Cardiac septum (tissue), 1 donor: ENCODE measurements around the gene ASB4. TPM values are rescaled to one million over a fixed set of nuclear protein-coding genes. Genes with fewer than 3 reads are reported as not detected.
"Not testable (repeated sequence)": the region's sequence is repeated elsewhere in the genome, so short reads cannot be mapped to it uniquely, and the experiment has no call there.

ENCODE experiments used
- DNase-seq: peaks from one replicate; pipeline ENCODE4 v3.0.0-alpha.2; 2020; ENCODE audit warnings: low spot score
- intact Hi-C: fragments of 100-400 bp; cut with DNase I; formaldehyde crosslinking; loops from one replicate; pipeline ENCODE4 v1.14.0; 2022
- total RNA-seq: library from RNA; stranded (reverse); fragmentation: NEBNext Ultra II Directional; extraction: Animal tissue kit (Norgen Biotek cat#: 25700); gene quantifications from one replicate; pipeline ENCODE4 v1.2.1, GENCODE V29; 2021
- donor health status: DM: no; HTN: no; CAD: no.

The ASB4 gene
- total RNA-seq, 1 donor from 2014 or later = 1.2 TPM

DNA sequence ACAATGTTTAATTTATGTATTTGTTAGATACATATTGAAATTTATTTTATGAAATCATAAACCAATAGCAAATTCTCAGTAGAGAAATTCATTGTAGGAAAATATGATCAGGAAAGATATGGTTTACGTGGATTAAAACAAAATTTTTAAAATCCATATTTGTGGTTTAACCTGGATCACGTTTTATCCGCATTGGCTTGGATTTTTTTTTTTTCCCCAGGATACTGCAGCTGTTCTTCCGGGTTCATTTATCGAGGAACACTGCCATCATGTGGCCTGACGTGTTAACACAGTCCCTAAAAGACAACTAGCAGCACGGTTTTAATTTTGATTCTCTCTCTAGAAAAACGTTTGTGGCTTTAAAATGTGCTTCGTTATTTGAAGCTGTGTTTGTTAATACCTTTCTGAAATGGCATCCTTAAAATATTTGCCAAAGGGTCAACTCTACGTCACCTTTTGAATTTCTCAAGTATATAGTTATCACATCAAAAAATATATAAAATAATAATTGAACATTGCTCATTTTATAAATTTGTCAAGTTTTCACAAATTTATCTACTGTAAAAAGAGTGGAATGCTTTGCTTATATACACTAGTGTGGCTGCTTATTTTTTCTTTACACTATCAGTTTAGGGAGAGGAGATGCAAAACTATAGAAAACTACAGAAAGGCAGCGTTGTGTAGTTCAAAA is 8.7 kb upstream of the ASB4 start:
- intact Hi-C loops = loop anchor here (5.0 kb wide), 1 partner anchor 1030 kb away; no protein-coding TSS in a partner anchor
- no peak for DNase-seq

DNA sequence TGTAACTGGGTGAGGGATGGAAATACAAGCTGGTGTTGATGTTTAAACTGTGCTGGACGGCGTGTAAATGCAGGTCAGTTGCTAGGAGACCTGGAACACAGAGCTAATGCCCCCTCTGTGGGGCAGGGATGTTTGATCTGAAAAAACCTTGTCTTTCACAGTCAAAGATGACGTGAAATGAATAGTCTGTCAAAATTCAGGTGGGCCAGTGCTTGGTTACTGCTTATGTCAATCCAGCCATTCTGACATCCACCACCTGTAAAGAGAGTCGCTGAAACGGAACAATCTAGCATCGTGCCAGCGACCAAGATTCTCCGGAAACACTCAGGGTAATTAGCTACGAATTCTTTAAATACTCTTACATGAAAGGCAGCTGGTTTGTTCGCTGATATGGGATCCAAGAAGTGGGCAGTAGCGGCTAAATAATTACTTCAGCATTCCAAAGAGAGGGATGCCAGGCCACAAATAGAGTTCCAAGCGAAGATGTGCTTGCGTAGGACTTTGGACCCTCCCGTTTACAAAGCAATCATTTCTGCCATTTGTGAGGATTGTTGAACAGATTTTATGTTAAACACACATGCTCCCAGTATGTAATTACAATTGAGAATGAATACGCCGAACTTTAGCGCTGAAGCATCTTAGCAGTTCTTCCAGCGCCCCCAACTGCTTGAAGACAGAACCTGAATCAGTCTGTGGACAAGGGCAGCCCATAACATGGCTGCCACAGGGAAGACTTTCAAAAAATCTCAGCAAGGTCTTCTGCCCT is 7.3 kb upstream of the ASB4 start:
- intact Hi-C loops = loop anchor here (5.0 kb wide), 1 partner anchor 1031 kb away; no protein-coding TSS in a partner anchor
- no peak for DNase-seq

GRCh38 chr7:95479992-95480624 is 5.6 kb upstream of the ASB4 start:
- no peak for DNase-seq
- intact Hi-C loops = loop anchor here (5.0 kb wide), 1 partner anchor 1033 kb away; no protein-coding TSS in a partner anchor

GRCh38 chr7:95481271-95482165 is 4.2 kb upstream of the ASB4 start:
- intact Hi-C loops = no loop called here
- no peak for DNase-seq

DNA sequence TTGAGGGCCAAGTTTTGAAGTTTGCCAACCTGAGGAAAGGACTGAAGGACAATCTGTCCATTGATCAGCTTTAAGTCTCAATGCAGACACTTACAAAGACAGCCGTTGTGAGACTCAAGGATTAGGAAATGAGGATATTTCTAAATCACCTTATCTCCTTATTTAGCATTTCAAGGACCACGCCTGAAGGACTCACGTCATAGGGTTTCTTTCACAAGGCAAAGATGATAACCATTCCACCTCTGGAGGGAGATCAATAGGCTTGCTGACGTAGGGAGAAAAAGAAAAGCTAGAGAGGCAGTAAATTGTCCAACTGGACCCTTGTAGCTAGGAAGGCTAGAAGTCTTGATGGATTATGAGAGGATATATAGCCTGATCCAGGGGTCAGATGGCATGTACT is 3.3 kb upstream of the ASB4 start:
- intact Hi-C loops = no loop called here
- no peak for DNase-seq

- no peak for DNase-seq
- intact Hi-C loops = no loop called here
These were observed 4.6 kb downstream of the ASB4 start for GRCh38 chr7:95490231-95490762.

DNA sequence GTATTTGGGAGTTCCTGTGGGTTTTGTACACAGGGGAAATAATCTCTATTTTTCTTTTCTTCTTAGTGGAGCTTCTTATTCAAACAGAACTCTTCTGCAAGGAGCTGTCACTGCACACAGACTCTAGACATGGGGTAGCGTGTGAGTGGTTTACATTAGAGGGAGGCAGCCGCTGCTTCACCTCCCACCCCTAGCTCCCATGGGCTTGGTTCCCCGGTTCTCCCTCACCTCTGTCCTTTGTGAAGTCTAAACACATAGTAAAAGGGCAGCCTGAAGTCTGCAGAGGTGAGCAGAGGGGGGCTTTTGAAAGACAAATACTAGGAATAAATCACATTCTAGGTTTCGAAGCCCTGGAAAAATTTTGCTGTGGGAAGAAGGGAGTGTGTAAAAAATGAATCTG is 5.5 kb downstream of the ASB4 start:
- no peak for DNase-seq
- intact Hi-C loops = no loop called here

GRCh38 chr7:95491634-95492314 is 6.0 kb downstream of the ASB4 start:
- intact Hi-C loops = no loop called here
- no peak for DNase-seq

- intact Hi-C loops = no loop called here
- no peak for DNase-seq
These were observed 7.5 kb downstream of the ASB4 start for GRCh38 chr7:95493247-95493646.

- intact Hi-C loops = no loop called here
- DNase-seq = no peak
These were observed 8.1 kb downstream of the ASB4 start for GRCh38 chr7:95493844-95494243.

- intact Hi-C loops = no loop called here
- no peak for DNase-seq
These were observed 15.6 kb downstream of the ASB4 start for GRCh38 chr7:95501261-95501832.

DNA sequence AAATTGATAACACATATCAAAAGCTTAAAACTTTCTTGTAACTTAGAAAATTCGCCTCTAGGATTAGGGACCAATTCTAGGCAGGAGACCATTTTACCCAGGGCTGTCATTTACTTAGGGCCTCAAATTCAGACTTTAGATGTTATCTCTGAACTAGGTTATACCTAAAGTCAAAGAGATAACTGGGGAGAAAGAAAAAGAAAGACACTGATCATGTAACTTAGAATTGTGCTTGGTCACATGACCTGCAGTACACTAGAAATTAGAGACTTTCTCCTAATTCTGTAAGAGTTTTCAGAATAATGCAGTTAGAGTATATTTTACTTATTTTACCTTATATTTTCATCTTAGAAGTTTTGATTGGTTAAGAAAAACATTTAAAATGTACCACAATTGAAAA is 16.7 kb downstream of the ASB4 start:
- intact Hi-C loops = no loop called here
- no peak for DNase-seq

DNA sequence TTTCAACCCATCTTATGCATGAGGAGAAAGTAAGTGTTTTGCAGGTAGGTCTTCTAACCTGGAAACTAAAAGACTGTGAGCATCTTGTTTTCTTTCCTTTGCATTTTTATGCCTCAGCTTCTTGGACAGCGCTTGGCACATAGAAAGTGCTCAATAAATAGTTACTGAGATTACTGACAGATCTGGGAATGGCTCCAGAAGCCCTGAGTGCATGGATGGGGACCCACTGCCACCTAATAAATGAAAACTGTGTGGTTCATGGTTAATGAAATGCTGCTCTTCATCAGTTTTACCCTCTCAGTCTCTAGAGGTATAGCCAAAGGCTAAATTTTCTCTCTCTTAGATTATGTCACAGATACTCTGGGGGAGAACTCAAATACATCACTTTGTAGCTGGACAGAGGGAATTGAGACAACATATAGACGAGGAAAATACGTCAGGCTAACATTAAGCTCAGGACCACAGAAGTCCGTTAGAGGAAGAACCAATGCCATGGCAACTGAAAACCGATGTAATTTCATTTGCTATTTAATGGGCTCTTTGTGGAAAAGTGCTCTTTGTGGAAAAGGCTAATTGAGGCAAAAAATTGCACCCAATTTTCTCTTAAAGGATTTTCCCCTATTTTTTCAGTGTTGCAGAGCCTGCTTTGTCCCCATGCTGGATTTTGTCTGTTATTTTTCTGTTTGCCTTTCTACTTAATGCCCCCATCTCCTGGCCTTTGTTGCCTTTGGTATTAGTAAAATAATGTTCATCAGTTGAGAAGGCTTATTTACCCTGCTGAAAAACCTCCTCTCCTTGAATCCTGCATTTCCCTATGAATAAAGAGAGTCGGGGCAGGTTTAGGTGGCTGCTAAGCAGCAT is 17.8 kb downstream of the ASB4 start:
- DNase-seq = no peak
- intact Hi-C loops = no loop called here

DNA sequence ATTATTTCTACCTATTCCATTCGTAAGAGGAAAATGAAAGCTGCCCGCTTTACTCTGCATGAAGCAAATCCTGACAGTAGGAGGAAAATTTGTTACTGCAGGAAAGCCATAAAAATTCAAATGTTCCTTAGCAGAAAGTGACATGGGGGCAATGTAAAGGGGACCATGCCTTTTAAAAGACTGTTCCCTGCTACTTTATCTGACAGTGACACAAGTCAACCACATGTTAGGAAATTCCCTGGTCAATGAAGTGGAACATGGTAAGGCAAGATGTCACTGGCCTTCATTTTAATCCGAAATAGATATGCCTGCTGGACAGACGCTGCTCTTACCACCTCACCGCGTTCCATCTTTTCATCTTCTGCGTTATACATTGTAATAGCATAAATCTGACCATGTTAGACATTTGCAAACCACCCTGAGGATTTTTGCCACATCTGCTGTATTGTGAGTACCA is 18.4 kb downstream of the ASB4 start:
- intact Hi-C loops, DNase-seq: not testable (repeated sequence)

DNA sequence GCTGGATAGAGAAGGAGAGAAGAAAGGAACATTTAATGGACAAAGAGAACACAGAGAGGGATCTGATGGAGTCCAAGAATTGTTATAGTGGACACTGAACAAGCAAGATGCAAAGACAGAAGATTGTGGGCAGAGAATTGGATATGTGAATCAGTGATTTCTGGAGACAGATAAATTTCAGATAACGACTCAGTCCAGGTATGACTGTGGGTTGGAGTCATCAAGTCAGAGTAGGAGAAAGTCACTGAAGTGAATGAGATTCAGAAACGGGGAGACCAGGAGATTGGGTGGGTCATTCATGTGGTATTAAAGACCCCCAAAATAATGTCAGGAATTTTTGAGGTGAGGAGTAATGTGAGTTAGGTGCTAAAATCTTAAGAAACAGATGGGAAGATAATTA is 23.0 kb downstream of the ASB4 start:
- intact Hi-C loops = no loop called here
- DNase-seq = no peak

- DNase-seq = no peak
- intact Hi-C loops = no loop called here
These were observed 23.5 kb downstream of the ASB4 start for GRCh38 chr7:95509199-95509598.

DNA sequence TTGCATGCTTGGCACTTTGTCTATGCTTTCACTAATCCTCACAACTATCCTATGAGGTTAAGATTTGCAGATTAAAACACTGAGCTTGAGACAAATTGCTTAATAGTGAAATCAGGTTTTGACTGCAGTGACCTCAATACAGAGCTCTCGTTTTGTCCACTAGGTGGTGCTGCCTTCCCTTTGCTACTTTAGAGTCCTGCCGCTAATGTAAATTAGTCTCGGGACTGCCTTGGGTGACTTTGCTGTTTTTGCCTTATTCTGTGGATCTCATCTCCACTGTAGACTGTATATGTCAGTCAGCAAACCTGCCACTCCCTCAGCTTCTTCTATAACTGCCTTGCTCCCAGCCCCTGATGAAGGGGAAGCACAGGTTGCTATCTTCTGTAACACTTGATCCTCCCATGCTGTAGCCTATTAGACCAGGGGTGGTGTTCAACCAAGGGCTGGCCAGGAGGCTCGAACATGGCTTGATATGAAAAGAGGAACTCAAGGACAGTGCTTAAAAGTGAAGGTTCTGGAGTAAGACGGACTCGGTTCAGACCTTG is 26.0 kb downstream of the ASB4 start:
- no peak for DNase-seq
- intact Hi-C loops = loop anchor here (5.0 kb wide), 1 partner anchor 176 kb away; no protein-coding TSS in a partner anchor
